ENCODE measurements around the gene MGLL. TPM values are rescaled to one million over a fixed set of nuclear protein-coding genes. Genes with fewer than 3 reads are reported as not detected.

The MGLL gene
- total and polyA plus RNA-seq, 9 of the 15 experiments (the other 6 are each of a cell fraction or from before 2014, with no cell fraction given), result 0.12 to 0.32 (median 0.18) TPM; not detected in 6

- Histone ChIP-seq H2AFZ (ENCODE audit: low read depth, low read length) (no peak overlapping the region), H3K36me3 (ENCODE audit: control insufficient read depth, insufficient read depth, low read length) (no peaks in the 10 kb centered on the region), H4K20me1 (replicated peaks; ENCODE audit: control insufficient read depth, insufficient read depth, low read length) (no peaks in the 10 kb centered on the region), H3K9ac (ENCODE audit: insufficient read depth in 1 of 2, low read depth in 2 of 2, low read length in 2 of 2) (no peak overlapping the region), H3K9me3 (replicated peaks; ENCODE audit: control insufficient read depth, insufficient read depth, low read depth, low read length) (no peaks in the 10 kb centered on the region), H3K79me2 (ENCODE audit: control insufficient read depth, insufficient read depth, low read length) (no peaks in the 10 kb centered on the region), H3K9me1 (ENCODE audit: control insufficient read depth, insufficient read depth, low read length) (no peaks in the 10 kb centered on the region), H3K27me3 (ENCODE audit: control insufficient read depth in 2 of 2, insufficient read depth in 2 of 2, low read length in 2 of 2) (peaks cover 18 to 40% of the 10 kb centered on the region in 2 experiments), H3K4me1 (replicated peaks in 1 of 2; ENCODE audit: control insufficient read depth in 2 of 2, insufficient read depth in 2 of 2, low read length in 2 of 2) (peaks cover 0 to 6% of the 10 kb centered on the region in 2 experiments; a peak in 2 of 5 replicates), H3K27ac (ENCODE audit: extremely low read depth, low read depth, low read length) (no peak overlapping the region), H3K4me2 (ENCODE audit: insufficient read depth, low read length) (no peak overlapping the region), H3K4me3 (no peak overlapping the region)
- TF ChIP-seq, protein P1, sequence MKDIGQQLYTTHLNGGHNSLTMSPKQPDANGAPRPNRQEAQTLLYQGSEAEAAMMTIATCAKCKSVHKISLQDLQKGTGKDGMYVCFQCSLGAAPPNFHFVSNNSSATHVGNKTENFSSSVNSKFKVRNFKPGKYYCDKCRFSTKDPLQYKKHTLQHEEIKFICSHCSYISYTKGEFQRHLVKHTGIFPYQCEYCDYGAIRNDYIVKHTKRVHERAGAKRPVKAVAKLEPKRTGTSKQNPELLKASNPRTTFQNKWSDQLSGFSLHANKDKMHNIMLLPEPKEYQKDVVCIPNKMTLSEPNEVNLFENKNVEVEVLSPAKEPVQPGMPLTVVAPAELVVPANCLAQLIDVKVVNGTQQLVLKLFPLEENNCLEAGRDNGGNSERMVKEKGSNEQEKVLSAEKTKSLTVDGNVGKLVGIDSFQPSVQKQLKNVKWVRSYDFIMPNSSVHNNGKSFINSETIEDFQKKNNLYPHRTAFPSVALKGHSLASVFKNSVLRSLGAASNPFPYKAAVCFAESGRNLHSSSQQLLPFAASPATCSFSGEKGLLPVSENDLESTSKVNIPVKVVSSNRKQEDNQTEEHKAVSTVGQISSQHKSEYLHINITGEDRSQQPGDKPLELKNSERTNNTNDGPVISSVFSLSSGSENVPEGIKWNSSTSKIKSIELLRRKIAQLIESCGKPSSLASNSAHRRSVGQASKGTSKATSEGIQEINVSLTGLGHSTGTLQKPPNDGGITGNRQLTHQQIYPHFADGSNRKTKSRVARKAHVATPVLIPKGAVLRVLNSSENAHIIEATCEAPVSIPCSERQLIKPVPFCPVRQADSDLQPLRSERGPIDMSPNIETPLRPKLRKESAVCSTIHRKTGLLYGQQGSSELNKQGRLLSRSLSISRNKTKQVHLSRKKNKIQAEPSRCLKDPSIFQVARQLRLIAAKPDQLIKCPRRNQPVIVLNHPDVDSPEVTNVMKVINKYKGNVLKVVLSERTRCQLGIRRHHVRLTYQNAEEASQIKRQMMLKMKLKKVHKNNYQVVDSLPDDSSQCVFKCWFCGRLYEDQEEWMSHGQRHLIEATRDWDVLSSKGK (CRISPR knock-in tag; IDR thresholded peaks at IDR 0.05), result no peak
- no TSS peak for BruUV-seq (replicated peaks)
- no peak for DNase-seq (ENCODE audit: extremely low read depth in 1 of 4, low spot score in 3 of 4)
- ChIA-PET POLR2A (interaction anchor here (0.6 kb wide), 1 partner anchor 1198 kb away, joined by 3 read pairs; no protein-coding TSS in a partner anchor), CTCF (ENCODE audit: low intra/inter-chr PET ratio) (no interaction called here)
- no peak for ATAC-seq
- intact Hi-C loops (cut with micrococcal nuclease) (no loop called here), in situ Hi-C loops (cut with MboI) (no loop called here)
- WGBS (ENCODE audit: insufficient coverage, low coverage, missing lambda C conversion rate), result 5% methylated on average over 14 of the region's 15 CpGs
- no peak for FAIRE-seq
These were observed 78.7 kb downstream of the MGLL start for GRCh38 chr3:127743351-127744252.
